Epithelial cell of prostate (primary cell): Measurements from ENCODE around the gene ATL3.
"Not testable (repeated sequence)": the region's sequence is repeated elsewhere in the genome, so short reads cannot be mapped to it uniquely, and the experiment has no call there.

Experiments
- DNase-seq: peaks from one replicate; pipeline ENCODE4 v3.0.0-alpha.2; 2011; ENCODE audit warnings: low read depth, low spot score
- H3K27ac ChIP-seq: fragments of 450-650 bp; 2 replicates; pipeline ENCODE4 v1.5.1; 2017; ENCODE audit warnings: mild to moderate bottlenecking

ATL3 gene

GRCh38 chr11:63629426-63629825, 41.8 kb downstream of the ATL3 start:
- DNase-seq: no peak
- no peak overlapping the region for H3K27ac ChIP-seq

- DNase-seq: no peak
- no peak overlapping the region for H3K27ac ChIP-seq
Measured at GRCh38 chr11:63623513-63624140, 47.5 kb downstream of the ATL3 start.

- H3K27ac ChIP-seq: no peak overlapping the region
- DNase-seq: peak; percentile 45
Measured at GRCh38 chr11:63622323-63622722, 48.9 kb downstream of the ATL3 start.

- no peak for DNase-seq
- no peak overlapping the region for H3K27ac ChIP-seq
Measured at GRCh38 chr11:63621071-63621470, 50.1 kb downstream of the ATL3 start.

- no peak for DNase-seq
- no peak overlapping the region for H3K27ac ChIP-seq
Measured at GRCh38 chr11:63619967-63620366, 51.2 kb downstream of the ATL3 start.

- not testable (repeated sequence) for H3K27ac ChIP-seq, DNase-seq
Measured at GRCh38 chr11:63617686-63618085, 53.5 kb downstream of the ATL3 start.

- DNase-seq: no peak
- no peak overlapping the region for H3K27ac ChIP-seq
Measured at GRCh38 chr11:63616953-63617352, 54.2 kb downstream of the ATL3 start.

- H3K27ac ChIP-seq: no peak within 1 kb of the TSS
- no peak for DNase-seq
Measured at GRCh38 chr11:63614136-63614671, 57.0 kb downstream of the ATL3 start, which contains the start of gene PLAAT3. Gene PLAAT3 (minus strand): TSS chr11:63614433. CDS start chr11:63614014, 419 bp downstream.

- H3K27ac ChIP-seq: no peak overlapping the region
- DNase-seq: no peak
Measured at GRCh38 chr11:63613517-63614135, 57.5 kb downstream of the ATL3 start.

GRCh38 chr11:63612181-63612580, 59.0 kb downstream of the ATL3 start:
- no peak for DNase-seq
- H3K27ac ChIP-seq: no peak overlapping the region

GRCh38 chr11:63611395-63611747, 59.8 kb downstream of the ATL3 start:
- no peak overlapping the region for H3K27ac ChIP-seq
- DNase-seq: no peak

- no peak for DNase-seq
- no peak overlapping the region for H3K27ac ChIP-seq
Measured at GRCh38 chr11:63610604-63611394, 60.4 kb downstream of the ATL3 start.

- H3K27ac ChIP-seq: no peak overlapping the region
- DNase-seq: no peak
Measured at GRCh38 chr11:63609971-63610580, 61.1 kb downstream of the ATL3 start.

- no peak for DNase-seq
- H3K27ac ChIP-seq: no peak overlapping the region
Measured at GRCh38 chr11:63609536-63609935, 61.6 kb downstream of the ATL3 start.

- no peak for DNase-seq
- H3K27ac ChIP-seq: no peak overlapping the region
Measured at GRCh38 chr11:63608353-63609345, 62.5 kb downstream of the ATL3 start.

GRCh38 chr11:63603180-63603518, 68.0 kb downstream of the ATL3 start:
- H3K27ac ChIP-seq: no peak overlapping the region

GRCh38 chr11:63602290-63603179, 68.6 kb downstream of the ATL3 start:
- DNase-seq, H3K27ac ChIP-seq: not testable (repeated sequence)

More at GRCh38 chr11:63603180-63603518, 68.0 kb downstream of the ATL3 start:
- DNase-seq: no peak
